Activated T-helper 1 cell treated with Interleukin-2 at 50 U/mL for 16 hours (primary cell): ENCODE results near the gene CYBA.

ENCODE experiments used
- DNase-seq: peaks from one replicate; pipeline ENCODE4 v3.0.0-alpha.2; 2020; ENCODE audit warnings: low read depth

The CYBA gene

DNA sequence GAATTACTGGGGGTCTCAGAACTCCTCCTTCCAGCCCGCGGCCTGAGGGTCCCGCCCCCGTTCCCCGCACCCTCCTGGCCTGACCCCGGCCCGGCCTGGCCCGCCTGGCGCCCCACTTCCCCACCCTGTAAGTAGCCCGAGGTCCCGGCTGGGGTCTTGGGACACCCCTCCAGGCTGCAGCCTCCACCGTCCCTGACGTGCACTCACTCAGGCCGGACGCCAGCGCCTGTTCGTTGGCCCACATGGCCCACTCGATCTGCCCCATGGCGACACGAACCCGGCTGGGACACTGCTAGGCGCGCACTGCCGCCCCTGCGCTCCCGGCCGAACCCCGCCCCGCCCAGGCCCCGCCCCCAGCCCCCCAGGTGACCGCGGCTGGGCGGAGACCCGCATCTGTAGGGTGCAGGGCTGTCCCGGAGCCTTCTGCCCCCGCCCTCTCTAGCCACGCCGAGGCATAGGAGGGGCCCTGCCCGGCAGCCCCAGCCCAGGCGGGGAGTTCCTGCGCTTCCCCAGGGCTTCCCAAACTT is at the start of gene CYBA:
Gene CYBA (minus strand): TSS at position 305 of the 527 bp plus-strand sequence. CDS start 40 bp downstream, at position 265.
- DNase-seq: peak; percentile 72

DNA sequence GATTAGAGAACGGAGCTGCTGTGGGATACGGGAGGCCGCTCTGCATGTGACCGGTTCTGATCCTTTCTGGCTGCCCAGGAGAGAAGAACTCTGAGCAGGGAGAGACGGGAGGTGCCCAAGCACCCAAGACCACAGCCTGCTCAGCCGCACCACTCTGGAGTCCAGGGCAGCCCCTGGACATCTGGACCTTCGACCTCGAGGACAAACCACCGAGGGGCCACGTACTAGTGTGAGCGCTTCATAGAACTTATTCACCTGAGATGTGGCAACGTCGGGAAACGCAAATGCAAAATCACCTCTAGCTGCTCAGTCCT is 49.4 kb upstream of the CYBA start:
- DNase-seq: no peak

DNA sequence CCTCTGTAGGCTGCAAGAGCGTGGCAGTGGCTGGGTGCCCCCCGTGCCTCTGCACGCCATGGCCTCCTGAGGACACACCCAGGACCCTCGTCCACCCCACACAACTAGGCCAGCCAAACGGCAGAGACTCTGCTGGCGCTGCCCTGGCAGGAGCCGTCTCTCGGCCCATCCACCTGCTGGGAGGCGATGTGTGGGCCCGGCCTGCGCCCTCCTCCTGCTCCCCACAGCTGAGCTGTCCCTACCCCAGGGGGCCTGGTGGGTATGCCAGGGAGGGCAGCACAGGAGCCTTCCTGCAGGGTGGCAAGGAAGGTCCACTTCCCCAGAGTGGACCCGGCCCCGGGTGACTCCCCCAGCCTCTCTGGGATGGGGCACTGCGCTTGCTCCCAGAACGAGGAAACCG is 48.3 kb upstream of the CYBA start:
- no peak for DNase-seq

DNA sequence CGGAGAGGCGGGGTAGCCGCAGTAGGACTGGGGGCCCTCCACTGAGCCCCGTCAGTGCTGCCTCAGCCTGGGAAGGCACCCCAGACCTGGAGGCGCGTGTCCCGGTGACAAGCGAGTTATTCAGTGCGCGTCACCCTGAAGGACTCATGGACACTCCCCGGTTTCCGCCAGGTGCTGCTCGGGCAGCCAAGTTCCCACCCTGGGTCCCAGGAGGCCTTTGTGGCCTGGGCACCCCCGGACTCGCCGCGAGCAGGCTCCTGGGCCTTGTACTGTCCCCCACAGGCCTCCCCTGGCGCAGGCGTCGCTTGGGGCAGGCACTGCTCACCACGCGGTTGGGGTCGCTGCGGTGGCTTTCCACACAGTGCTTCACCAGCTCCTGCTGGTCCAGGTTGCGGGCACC is 47.8 kb upstream of the CYBA start:
- DNase-seq: no peak

DNA sequence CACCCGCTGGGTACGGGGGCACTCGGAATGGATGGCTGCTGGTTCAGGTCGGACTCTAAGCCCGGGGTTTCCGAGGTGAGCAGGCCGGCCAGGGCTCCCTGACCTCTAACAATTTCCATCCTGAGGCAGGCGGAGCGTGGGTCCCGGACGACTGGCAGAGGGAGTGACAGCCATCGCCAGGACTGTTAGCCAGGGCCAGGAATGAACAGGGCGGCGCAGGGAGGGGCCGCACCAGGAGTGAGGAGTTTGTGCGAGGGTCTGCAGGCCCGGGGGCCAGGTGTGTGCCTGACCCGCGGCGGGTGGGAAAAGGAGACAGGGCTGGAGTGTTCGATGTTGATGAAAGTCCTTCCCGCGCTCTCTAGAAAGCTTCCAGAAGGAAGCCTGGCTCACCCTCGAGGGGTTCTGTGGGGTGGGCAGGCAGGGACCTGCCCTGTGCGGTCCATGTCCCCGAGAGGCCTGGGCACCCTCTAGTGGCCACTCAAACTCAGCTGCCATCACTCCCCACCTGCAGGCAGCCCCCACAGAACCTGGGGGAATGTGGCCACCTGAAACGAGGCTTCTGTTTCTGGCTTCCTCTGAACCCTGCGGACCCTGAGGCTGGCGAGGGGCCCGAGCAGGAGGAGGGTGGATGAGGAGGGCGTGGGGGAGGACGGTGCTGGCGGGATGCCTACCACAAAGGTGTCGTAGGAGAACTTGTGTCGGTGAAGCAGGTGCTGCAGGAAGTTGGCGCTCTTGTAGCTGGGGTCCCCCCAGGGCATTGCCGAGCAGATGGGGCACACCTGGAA is 47.2 kb upstream of the CYBA start:
- no peak for DNase-seq

DNA sequence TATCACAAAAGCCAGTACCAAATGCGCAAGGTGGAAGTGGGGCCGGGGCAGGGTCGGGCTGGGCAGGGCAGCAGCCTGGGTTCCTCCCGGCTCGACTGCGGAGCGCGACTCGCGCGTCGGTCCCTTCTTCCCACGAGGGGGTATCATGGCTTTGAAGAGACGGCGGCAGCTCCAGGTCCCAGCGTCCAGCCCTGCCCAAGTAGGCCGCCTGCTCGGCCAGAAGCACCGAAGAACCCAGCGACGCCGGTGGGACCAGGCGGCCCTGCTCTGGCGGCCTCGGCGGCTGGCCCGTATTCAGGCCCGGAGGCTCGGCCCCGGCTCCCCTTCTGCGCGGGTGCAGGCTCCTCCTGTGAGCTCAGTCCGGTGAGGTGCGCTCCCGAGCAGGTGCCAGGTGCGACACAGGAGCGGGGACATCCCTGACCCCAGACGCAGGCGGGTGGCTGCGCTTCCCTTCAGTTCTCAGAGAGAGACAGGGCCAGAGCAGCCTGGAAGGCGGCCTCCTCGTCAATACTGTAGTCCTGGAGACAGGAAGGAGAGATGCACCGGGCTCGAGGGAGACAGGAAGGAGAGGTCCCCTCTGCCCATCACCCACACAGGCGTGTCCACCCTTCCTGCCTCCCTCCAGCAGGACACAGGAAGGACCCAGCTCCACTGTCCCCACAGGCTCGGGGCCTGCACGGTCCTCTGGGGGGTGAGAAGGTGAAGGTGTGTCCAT is 46.4 kb upstream of the CYBA start:
- DNase-seq: no peak

DNA sequence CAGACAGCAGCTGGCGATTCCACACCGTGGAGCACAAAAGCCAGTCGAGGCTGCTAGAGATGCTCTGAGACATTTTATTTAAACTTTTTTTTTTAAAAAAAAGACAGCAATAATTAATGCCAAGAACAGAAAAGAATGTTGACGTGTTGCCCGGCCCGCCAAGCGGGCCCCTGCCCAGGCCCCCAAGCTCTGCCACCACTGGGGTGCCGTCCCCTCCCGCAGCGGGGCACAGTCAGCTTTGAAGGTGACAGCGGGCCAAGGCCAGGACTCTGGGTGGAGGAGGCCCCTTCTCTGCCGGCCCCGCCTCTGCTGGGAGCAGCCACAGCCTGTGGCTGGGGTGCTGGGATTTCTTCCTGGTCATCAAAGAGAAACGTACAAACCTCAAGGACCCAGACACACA is 45.6 kb upstream of the CYBA start:
- no peak for DNase-seq

DNA sequence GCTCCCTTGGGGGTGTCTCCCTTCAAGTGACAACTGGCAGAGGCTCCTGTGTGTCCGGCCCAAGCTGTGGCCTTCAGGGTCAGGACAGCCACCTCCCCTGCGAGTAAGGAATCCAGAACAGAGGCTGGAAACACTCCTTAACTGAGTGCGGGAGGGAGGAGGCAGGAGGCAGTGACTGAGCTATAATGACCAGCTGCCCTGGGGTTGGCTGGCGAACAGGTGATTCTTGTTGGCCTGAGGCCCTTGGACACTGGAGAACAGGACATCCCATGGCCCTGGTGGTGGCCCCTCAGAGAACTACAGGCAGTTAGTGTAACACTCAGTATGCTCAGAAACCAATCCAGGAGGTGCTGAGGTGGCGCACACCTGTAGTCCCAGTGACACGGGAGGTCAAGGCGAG is 44.9 kb upstream of the CYBA start:
- no peak for DNase-seq

DNA sequence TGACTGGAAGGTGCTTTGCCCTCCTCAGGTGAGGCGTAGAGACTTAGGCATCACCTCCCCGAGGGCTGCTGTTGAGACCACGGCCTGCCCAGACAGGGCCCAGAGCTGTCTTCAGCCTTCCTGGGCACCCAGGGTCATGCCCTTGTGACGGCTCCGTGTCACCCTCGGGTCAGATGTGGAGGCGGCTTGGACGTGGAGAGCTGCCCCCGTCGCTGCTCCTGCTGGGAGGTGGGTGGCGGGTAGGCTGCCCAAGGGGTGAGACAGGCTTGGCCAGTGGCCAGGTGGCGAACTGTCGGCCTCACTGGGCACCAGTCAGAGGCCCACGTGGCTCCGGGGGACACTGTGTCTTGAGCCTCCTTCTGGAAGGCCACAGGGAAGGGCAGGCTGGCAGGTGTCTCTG is 44.4 kb upstream of the CYBA start:
- DNase-seq: no peak

DNA sequence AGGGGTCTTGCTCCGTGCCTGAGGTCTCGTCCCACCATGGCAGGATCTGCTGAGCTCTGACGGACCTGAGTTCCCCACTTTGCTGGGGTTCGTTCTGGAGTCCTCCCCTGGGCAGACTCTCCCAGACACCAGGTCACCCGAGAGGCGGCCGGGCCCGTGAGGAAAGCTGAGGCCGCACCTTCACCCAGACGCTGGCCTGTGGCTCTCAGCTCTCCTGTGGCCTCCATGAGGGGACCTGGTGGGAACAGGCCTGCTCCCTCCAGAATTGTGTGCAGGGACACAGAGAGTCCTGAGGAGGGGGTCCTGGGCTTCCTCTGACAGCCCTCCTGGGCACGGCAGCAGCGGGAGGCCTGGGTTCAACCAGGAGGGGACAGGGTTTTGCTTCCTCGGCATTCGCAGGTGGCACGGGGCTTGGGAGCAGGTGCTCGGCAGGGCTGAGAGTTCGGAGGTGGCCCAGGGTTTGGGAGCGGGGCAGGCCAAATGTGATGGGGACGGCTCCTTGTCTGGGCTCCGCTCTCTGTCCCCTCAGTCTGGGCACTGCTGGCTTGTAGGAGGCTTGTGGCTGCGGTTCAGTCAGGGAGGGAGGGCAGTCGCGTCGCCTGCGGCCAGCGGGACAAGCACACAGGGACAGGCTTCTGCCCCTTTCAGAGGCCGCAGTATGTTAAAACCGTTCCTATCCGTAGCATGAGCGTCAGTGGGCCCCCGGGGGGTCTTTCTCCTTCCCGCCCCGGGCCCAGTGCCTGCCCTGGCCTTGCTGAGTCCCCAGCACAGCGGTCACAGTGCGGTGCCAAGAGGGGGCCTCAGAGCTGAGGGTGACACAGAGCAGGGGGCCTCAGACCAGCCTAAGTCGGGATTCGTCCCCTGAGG is 43.6 kb upstream of the CYBA start:
- no peak for DNase-seq

DNA sequence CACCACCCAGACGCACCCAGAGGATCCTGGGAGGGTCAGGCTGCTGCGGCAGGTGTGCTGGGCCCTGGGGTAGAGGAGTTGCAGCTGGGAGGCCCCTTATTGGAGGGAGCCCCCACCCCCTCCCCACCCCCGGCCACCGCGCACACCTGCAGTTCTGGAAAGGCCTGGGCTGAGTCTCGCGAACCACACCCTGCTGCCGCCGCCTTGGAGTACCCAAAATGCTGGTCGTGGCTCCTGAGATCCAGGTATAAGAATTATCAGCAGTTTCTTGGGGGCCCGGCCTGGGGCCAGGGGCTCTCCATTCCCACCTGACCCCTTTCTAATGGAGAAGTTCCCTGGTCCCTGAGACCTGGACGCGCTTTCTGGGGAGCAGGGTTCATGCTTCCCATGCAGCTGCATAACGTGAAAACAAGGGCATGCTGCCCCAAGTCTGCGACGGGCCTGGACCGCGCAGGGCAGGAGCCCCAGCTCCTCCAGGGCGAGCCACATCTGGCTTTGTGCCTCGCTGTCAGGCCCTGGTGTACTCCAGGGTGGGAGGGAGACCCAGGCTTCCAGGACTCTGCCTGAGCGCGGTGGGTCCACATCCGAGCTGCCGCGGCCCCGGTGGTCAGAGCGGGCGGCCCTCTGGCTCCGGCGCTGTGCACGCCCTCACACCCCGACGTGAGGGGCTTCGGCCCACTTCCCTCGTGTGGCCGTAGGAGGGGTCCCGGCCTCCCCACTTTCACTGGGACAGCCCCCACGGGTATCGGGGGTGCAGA is 42.7 kb upstream of the CYBA start:
- no peak for DNase-seq

DNA sequence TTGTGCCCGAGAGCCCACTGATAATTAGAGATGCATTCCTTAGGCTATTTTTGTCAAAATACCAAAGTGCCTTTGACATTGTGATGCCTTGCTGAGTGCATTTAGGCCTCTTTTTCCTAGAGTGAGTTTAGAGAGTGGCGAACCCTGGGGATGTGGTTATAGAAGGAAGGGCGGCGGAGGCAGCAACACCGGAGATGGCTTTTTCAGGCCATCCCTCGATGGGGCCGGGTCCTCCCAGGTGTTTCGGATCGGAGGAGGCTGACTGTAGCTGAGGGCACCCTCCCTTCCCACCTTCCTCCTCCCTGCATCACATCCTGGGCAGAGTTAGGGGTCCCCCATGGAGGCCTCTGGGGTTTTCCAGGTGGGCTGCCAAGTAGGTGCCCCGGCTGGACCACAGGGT is 42.0 kb upstream of the CYBA start:
- DNase-seq: no peak

DNA sequence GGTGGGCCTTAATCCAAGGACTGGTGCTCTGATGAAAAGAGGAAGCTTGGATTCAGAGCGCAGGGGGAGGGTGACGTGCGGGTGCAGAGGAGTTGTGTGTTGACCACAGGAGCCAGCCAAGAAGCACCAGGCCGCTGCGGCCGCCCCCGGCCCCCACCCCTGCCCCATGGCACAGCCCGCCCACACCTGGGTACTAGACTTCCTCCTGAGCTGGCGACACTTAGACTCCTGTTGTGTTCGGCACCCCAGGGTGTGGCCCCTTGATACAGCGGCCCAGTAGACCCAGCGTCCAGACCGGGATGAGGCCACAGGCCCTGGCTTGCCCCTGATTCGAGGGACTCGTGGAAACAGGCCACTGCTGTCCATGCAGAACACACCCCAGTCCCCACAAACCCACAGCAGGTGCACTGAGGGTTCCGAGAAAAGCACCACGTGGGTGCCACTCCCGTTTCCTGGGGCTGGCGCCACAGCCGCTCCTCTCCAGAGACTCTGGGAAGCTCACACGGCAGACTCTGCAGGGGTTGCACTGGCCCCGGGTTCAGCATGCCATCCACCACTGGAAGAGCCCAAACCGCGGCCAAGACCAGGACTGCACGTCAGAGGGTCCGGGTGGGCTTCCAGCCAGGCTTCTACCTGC is 41.2 kb upstream of the CYBA start:
- peak; percentile 35 for DNase-seq

DNA sequence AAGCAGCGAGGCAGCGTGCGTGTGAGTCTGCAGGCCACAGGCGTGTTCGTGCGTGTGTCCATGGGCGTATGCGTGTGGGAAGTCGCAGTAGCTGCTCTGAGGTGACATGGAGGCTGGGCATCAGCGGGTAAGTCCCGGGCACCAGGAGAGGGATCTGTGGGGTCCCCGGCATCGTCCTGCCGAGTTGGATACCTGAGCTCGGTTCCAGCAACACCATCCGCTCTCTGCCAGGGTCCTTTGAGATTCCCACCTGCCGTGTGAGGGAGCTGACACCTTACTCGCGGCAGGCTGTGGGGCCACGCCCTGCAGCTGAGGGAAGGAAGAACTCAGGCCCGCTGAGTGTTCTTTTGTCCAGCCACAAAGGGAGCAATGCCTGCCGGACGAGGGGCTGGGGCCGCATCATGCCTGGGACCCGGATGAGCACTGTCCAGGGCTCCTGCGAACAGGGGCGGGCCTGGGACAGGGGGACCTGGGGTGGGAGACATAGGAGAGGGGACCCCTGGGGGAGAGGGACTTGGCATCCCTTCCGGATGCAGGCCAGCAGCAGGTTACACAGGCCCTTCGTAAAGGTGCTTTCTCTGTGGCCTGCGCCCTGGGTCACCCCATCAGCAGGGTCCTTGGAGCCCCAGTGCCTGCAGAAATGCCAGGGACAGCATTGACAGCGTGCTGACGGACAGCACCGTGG is 40.4 kb upstream of the CYBA start:
- DNase-seq: no peak

DNA sequence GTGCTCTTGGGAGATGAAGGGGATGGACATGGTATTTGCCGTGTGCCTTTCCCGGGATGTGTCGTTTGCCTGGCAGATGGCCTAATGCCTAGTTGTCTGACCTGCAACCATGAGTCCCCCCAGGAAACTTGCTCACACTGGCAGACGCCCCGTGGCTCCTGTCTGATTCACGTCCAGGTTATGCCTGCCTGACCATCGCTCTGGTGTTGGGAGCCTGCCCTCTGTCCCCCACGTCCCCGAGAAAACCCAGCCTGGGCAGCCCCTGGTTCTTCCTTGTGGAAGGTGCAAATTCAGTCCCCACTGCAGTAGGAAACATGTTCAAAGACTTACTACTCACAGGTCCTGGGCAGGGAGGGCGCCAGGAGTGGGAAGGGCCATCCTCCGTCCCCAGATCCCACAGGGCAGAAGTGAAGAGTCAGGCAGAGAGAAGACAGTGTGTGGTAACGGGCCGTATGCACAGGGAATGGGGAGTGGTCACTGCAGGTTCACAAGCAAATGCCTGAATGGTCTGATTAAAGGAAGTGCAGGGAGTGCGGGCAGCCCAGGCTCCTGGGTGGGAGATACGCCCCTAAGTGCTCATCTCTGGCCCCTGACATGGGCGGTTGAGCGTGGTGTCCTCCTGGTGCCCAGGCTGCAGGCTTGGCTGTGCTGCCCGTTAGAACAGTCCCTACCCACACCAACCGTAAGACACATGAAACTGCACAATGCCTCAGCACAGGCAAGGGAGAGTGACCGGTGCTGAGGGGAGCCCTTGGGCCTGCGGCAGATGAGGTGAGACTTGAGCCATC is 39.7 kb upstream of the CYBA start:
- no peak for DNase-seq

DNA sequence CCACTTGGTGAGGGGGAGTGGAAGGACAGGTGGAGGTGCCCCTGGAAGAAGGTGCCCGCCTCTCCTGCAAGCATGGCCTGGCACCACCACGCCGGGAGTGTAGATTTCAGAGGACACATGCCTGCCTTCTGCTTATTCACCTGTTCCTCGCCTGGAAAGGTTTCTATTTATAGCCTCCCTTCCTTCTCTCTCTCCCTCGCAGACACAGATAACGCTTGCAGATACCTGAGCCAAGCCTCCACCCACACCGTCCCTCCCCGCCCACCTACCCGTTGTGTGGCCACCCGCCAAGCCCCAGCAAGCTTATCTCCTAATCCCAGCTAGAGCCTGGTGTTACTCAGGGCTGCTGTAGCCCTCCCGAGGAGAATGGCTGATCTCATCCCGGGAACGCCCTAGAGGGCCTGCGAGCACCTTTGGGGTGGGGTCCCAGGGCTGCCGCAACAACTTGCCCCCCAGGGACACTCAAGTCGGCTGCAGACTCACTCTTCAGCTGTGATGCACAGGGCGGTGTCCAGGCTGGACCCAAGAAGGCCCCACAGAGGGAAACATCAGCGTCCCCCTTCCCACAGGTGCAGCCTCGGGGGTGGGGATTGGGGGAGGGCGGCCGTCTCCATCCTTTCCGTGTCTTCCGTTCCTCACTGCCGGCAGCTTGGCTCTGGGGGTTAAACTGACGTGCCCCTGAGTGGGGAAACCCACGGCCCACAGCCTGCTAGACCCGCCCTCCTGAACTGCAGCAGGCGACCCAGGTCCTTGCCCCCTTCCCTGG is 37.3 kb upstream of the CYBA start:
- DNase-seq: no peak

DNA sequence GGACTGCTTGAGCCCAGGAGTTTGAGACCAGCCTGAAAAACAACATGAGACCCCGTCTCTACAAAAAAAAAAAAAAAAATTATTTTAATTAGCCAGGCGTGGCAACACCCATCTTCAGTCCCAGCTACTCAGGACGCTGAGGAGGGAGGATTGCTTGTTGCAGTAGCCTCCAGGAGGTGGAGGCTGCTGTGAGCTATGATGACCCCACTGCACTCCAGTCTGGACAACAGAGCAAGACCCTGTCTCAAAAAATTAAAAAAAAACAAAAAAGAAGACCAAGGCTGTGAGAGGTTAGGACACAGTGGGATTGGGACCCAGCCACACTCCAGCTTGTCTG is 36.8 kb upstream of the CYBA start:
- DNase-seq: no peak

DNA sequence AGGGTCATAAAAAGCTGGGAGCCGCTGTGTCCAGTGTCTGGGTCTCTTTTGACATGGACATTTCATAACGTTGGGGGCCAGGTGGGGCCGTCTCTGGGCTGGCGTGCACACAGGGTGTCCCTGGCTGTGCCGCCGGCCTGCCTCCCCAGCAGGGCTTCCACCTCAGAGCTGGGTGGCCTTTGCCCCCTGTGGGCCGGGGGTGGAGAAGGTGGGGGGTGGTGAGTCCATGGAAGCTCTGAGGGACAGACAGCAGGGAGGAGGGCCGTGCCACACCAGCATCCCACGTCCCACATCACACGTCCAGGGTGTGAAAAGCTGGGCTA is 36.4 kb upstream of the CYBA start:
- no peak for DNase-seq

DNA sequence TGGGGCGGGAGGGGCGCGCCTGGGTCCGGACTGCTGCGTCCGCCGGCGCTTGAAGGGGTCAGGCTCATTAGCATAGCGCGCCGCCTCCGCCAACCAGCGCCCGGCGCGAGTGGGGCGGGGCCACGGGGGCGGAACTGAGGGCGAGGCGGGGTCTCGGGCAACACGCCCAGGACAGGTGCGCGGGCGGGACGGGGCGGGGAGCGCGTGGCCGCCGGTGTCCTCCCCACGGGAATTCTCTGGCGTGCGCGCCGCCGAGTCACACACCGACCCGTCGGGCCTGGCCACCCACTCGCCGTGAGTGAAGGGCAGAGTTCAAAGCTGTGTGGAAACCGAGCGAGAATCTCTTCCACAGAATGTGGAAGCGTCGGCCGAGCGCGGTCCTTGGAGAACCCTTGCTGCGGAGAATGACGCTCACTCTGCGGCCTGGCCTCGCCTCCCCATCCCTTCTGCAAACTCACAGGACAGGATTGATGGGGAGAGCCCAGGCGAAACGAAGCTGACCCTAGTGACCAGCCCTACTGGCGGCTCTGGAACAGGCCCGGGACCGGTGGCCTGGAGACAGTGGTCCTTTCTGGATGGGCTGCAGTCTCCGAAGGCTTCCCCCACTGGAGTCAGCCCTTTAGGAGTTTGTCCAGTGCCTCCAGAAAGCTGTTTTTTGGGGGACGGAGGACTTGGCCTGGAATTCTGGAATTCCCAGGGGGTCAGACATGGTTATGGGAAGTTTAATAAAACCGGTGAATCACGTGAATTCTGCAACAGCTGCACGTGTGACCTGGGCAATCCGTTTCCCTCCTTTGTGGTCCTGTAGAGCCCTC is 35.8 kb upstream of the CYBA start, which contains the start of gene SNAI3:
Gene SNAI3 (minus strand): TSS at position 69 of the 815 bp plus-strand sequence. CDS start 101 bp downstream, outside the sequence.
- DNase-seq: peak; percentile 82
